OCI-LY1 (cell line): Measurements from ENCODE around the gene ARHGEF28.

Experiments
- EZH2 ChIP-seq: fragments of 200-600 bp; sonication (generic), shearing (Covaris generic); IDR thresholded peaks from 2 replicates; pipeline ENCODE4 v1.8.0; 2017; ENCODE audit warnings: borderline replicate concordance, mixed run types, mild to moderate bottlenecking, antibody characterized with exemption, low read length, moderate library complexity, mixed read lengths
- TF ChIP-seq, protein P1 (sequence below): fragments of 200-600 bp; sonication (generic), shearing (Covaris generic); IDR thresholded peaks from 2 replicates; pipeline ENCODE4 v1.5.1; 2017; ENCODE audit warnings: mild to moderate bottlenecking, antibody characterized with exemption, low read length, moderate library complexity, mixed read lengths

GRCh38 chr5:73607228-73607627, 18.8 kb upstream of the ARHGEF28 start:
- TF ChIP-seq, protein P1, sequence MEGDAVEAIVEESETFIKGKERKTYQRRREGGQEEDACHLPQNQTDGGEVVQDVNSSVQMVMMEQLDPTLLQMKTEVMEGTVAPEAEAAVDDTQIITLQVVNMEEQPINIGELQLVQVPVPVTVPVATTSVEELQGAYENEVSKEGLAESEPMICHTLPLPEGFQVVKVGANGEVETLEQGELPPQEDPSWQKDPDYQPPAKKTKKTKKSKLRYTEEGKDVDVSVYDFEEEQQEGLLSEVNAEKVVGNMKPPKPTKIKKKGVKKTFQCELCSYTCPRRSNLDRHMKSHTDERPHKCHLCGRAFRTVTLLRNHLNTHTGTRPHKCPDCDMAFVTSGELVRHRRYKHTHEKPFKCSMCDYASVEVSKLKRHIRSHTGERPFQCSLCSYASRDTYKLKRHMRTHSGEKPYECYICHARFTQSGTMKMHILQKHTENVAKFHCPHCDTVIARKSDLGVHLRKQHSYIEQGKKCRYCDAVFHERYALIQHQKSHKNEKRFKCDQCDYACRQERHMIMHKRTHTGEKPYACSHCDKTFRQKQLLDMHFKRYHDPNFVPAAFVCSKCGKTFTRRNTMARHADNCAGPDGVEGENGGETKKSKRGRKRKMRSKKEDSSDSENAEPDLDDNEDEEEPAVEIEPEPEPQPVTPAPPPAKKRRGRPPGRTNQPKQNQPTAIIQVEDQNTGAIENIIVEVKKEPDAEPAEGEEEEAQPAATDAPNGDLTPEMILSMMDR, result no peak
- no peak for TF ChIP-seq EZH2
